Mesendoderm (in vitro differentiated cells): ENCODE results near the gene INPP5B. TPM values are rescaled to one million over a fixed set of nuclear protein-coding genes. Genes with fewer than 3 reads are reported as not detected.

Experiments used
- DNase-seq: peaks from one replicate; pipeline ENCODE4 v3.0.0; 2013
- H2AK5ac ChIP-seq: 2 replicates; pipeline ENCODE4 v1.6.1; 2013; ENCODE audit warnings: low read length, inconsistent platforms
- H2BK120ac ChIP-seq: 2 replicates; pipeline ENCODE4 v1.6.1; 2013; ENCODE audit warnings: low read depth, mild to moderate bottlenecking, low read length, moderate library complexity, mixed read lengths
- H2BK15ac ChIP-seq: replicated peaks from 2 replicates; pipeline ENCODE4 v1.6.1; 2013; ENCODE audit warnings: low read depth, mild to moderate bottlenecking, moderate library complexity
- H2BK5ac ChIP-seq: 2 replicates; pipeline ENCODE4 v1.6.1; 2013; ENCODE audit warnings: low read length, inconsistent platforms
- H3K18ac ChIP-seq: 2 replicates; pipeline ENCODE4 v1.6.1; 2013; ENCODE audit warnings: mild to moderate bottlenecking, low read length, mixed read lengths
- H3K23ac ChIP-seq: one replicate; pipeline ENCODE4 v1.6.1; 2013; ENCODE audit warnings: low read length
- H3K27ac ChIP-seq: 2 replicates; pipeline ENCODE4 v1.5.1; 2013; ENCODE audit warnings: low read depth, mild to moderate bottlenecking, inconsistent platforms, low read length, moderate library complexity
- H3K27me3 ChIP-seq: 2 replicates; pipeline ENCODE4 v1.6.1; 2013; ENCODE audit warnings: low read length, control low read depth, mild to moderate bottlenecking, inconsistent platforms; ENCODE audit not compliant: insufficient read depth, poor library complexity
- H3K36me3 ChIP-seq: 2 replicates; pipeline ENCODE4 v1.6.1; 2013; ENCODE audit warnings: low read length, inconsistent platforms; ENCODE audit not compliant: control insufficient read depth, insufficient read depth
- H3K4ac ChIP-seq: one replicate; pipeline ENCODE4 v1.6.1; 2013; ENCODE audit warnings: low read depth, mild to moderate bottlenecking, low read length, moderate library complexity
- H3K4me1 ChIP-seq: 2 replicates; pipeline ENCODE4 v1.6.1; 2013; ENCODE audit warnings: low read depth, low read length, inconsistent platforms; ENCODE audit not compliant: control insufficient read depth
- H3K4me2 ChIP-seq: 2 replicates; pipeline ENCODE4 v1.6.1; 2013; ENCODE audit warnings: low read length
- H3K4me3 ChIP-seq: 2 replicates; pipeline ENCODE4 v1.5.1; 2013; ENCODE audit warnings: mild to moderate bottlenecking, low read length
- H3K56ac ChIP-seq: one replicate; pipeline ENCODE4 v1.6.1; 2013; ENCODE audit warnings: low read length
- H3K79me1 ChIP-seq: 2 replicates; pipeline ENCODE4 v1.6.1; 2013; ENCODE audit warnings: low read length, inconsistent platforms
- H3K79me2 ChIP-seq: 2 replicates; pipeline ENCODE4 v1.6.1; 2013; ENCODE audit warnings: mild to moderate bottlenecking, low read length; ENCODE audit not compliant: control insufficient read depth, insufficient read depth
- H3K9ac ChIP-seq: 2 replicates; pipeline ENCODE4 v1.6.1; 2013; ENCODE audit warnings: low read length, inconsistent platforms
- H4K5ac ChIP-seq: one replicate; pipeline ENCODE4 v1.6.1; 2013; ENCODE audit warnings: low read length
- H4K8ac ChIP-seq: one replicate; pipeline ENCODE4 v1.6.1; 2013; ENCODE audit warnings: low read depth, mild to moderate bottlenecking, control low read depth, low read length, moderate library complexity
- WGBS: extraction: QIAGEN DNeasy Blood & Tissue Kit; methylation state at CpG from one replicate; pipeline ENCODE4 v1.1.7; 2013; ENCODE audit warnings: low lambda C conversion rate, missing lambda C conversion rate; ENCODE audit not compliant: insufficient coverage; ENCODE audit errors: extremely low coverage; 5-methylcytosine and 5-hydroxymethylcytosine counted together
- polyA plus RNA-seq, 2 experiments: library from polyadenylated mRNA; stranded (reverse); fragments of 200-250 nt; gene quantifications; one replicate each; pipeline ENCODE4 v1.2.3, GENCODE V29; 2013

Gene INPP5B
- 9.8 TPM for polyA plus RNA-seq (2013, experiment 1 of 2)
- polyA plus RNA-seq (2013, experiment 2 of 2): 9.4 TPM

DNA sequence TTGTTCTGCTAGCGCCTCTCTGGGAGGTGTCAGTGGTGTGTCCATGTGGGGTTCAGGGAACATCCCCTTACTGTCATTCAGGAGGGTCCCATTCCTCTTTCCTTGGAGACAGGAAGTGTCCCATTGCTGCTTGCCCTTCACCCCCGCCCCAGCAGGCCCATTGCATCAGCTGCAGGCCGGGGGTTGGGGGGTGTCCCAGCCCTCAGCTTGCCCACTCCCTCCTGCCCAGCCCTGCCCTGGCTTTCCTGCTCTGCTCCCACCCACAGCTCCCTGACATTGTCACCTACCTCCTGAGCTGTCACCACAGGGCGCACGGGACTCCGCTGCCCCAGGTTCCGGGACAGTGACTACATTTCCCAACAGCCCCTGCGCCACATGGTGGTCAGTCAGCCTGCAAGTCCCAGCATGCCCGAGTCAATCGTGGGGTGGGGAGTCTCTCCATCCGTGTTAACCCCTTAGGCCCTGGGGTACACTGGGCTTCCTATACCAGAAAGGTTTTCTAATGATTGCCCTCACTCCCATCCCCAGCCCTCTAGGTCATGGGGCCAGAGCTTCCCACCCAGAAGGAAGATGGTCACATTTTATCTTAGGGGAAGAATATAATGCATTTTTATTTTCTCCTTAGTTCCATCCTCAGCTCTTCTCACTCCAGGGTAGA, at the start of gene INPP5B:
INPP5B (minus strand) TSS at position 351 of the 658 bp plus-strand sequence. CDS start 745 bp downstream, outside the sequence.
- no peak within 1 kb of the TSS for H3K23ac ChIP-seq
- no peak within 1 kb of the TSS for H3K4ac ChIP-seq
- no peaks in the 10 kb centered on the region for H3K79me1 ChIP-seq
- no peaks in the 10 kb centered on the region for H3K4me1 ChIP-seq
- no peak within 1 kb of the TSS for H4K8ac ChIP-seq
- H3K79me2 ChIP-seq: no peaks in the 10 kb centered on the region
- no peak within 1 kb of the TSS for H4K5ac ChIP-seq
- no peak within 1 kb of the TSS for H2BK15ac ChIP-seq
- no peak within 1 kb of the TSS for H2BK120ac ChIP-seq
- peak within 1 kb of the TSS; percentile 90 for H3K4me2 ChIP-seq
- H3K18ac ChIP-seq: peak within 1 kb of the TSS; percentile 1
- H2BK5ac ChIP-seq: peak within 1 kb of the TSS; percentile 26
- H3K56ac ChIP-seq: peak within 1 kb of the TSS; percentile 93
- H3K9ac ChIP-seq: peak within 1 kb of the TSS; percentile 83
- WGBS: no CpG with 5 or more reads among the region's 11 CpGs
- H3K27me3 ChIP-seq: no peaks in the 10 kb centered on the region
- H3K4me3 ChIP-seq: peak within 1 kb of the TSS; percentile 54
- H3K27ac ChIP-seq: no peak within 1 kb of the TSS
- DNase-seq: peak; percentile 95
- H2AK5ac ChIP-seq: no peak within 1 kb of the TSS
- no peaks in the 10 kb centered on the region for H3K36me3 ChIP-seq

DNA sequence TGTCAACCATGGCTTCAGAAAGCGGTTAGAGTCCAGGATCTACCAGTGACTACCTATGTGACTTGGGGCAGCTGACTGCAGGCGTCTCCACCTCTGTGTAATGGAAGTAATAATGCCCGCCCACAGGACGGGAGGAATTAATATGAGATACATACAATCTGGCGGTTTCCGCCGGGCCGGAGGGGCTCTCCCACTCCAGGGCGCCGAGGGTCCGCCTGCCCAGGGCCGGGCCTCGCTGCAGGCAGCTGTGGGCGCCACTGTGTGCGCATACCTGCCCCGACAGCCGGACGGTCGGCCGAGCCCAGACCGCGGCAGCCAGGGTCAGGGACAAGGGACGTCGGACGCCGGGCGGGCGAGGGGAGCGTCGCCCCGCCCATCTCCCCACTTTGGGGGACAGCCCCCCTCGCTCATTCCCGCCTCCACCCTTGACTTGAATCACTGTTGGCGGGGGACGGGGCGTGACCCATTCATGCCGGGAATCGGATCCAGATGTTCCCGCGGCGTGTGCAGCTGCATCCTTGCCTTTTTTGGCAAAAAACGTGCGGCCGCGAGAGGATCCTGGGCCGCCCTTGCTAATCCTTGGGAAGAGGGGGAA, 49.0 kb upstream of the INPP5B start:
- H3K23ac ChIP-seq: no peak overlapping the region
- H4K8ac ChIP-seq: no peak overlapping the region
- H3K4me2 ChIP-seq: peak overlapping the region; percentile 17
- peaks cover 27% of the 10 kb centered on the region for H3K4me1 ChIP-seq
- no peaks in the 10 kb centered on the region for H3K27me3 ChIP-seq
- no peak overlapping the region for H2AK5ac ChIP-seq
- H4K5ac ChIP-seq: no peak overlapping the region
- H3K9ac ChIP-seq: peak overlapping the region; percentile 87
- peak overlapping the region; percentile 90 for H3K56ac ChIP-seq
- H3K4ac ChIP-seq: peak overlapping the region; percentile 85
- H2BK120ac ChIP-seq: no peak overlapping the region
- peaks cover 7% of the 10 kb centered on the region for H3K79me2 ChIP-seq
- H3K36me3 ChIP-seq: peaks cover 11% of the 10 kb centered on the region
- peak overlapping the region; percentile 62 for H3K18ac ChIP-seq
- no peak overlapping the region for H3K4me3 ChIP-seq
- peak overlapping the region; percentile 66 for H3K27ac ChIP-seq
- peak overlapping the region; percentile 56 for H2BK5ac ChIP-seq
- no CpG with 5 or more reads among the region's 46 CpGs for WGBS
- peaks cover 7% of the 10 kb centered on the region for H3K79me1 ChIP-seq
- DNase-seq: peak; percentile 94
- H2BK15ac ChIP-seq: no peak overlapping the region

- Histone ChIP-seq H3K9ac (peak overlapping the region; percentile 87), H3K79me1 (peaks cover 7% of the 10 kb centered on the region), H3K56ac (peak overlapping the region; percentile 90), H4K5ac (no peak overlapping the region), H3K4me2 (no peak overlapping the region), H4K8ac (no peak overlapping the region), H3K27ac (no peak overlapping the region), H3K36me3 (peaks cover 11% of the 10 kb centered on the region), H2BK15ac (no peak overlapping the region), H2BK5ac (peak overlapping the region; percentile 17), H3K4me1 (peaks cover 20% of the 10 kb centered on the region), H3K23ac (peak overlapping the region; percentile 75), H3K79me2 (peaks cover 7% of the 10 kb centered on the region), H3K18ac (no peak overlapping the region), H3K4me3 (no peak overlapping the region), H2BK120ac (no peak overlapping the region), H2AK5ac (peak overlapping the region; percentile 57), H3K27me3 (no peaks in the 10 kb centered on the region), H3K4ac (peak overlapping the region; percentile 29)
- no CpG with 5 or more reads among the region's 11 CpGs for WGBS
- DNase-seq: peak; percentile 24
These were observed 48.2 kb upstream of the INPP5B start for GRCh38 chr1:37994886-37995566.

DNA sequence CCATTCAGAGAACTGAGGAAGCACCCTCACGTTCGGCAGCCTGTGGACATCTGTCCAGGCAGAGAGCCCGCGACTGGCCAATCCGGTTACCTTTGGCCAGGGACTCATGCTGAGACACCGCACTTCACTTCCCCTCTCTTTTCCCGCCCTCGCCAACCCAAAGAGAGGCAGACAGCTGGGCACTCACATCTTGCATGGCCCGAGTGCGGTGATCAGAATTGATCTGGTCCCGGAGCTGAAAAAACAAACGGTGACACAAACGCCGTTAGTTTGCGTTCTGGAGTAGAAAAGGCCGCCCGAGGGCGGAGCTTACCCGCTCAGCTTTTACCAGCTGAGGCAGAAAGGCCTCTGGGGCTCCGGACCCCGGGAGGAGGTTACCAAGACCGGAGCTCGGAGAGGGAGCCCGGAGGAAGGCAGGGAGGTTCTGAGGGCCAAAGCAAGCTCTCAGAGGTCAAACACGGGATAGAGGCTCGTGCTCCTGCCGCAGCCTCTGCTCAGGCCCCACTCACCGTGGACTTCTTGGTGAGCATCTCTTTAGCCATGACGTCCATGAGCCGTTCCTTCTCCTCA, 42.6 kb upstream of the INPP5B start:
- Histone ChIP-seq H3K4me2 (peak overlapping the region; percentile 87), H4K5ac (no peak overlapping the region), H3K4me1 (no peaks in the 10 kb centered on the region), H4K8ac (peak overlapping the region; percentile 69), H3K79me1 (peaks cover 8% of the 10 kb centered on the region), H3K56ac (peak overlapping the region; percentile 94), H2AK5ac (no peak overlapping the region), H3K18ac (peak overlapping the region; percentile 29), H3K4ac (peak overlapping the region; percentile 77), H3K79me2 (peaks cover 13% of the 10 kb centered on the region), H3K9ac (peak overlapping the region; percentile 96), H2BK5ac (no peak overlapping the region), H3K36me3 (peaks cover 7% of the 10 kb centered on the region), H2BK15ac (no peak overlapping the region), H3K4me3 (peak overlapping the region; percentile 94), H3K27ac (peak overlapping the region; percentile 49), H3K27me3 (no peaks in the 10 kb centered on the region), H2BK120ac (no peak overlapping the region), H3K23ac (peak overlapping the region; percentile 3)
- WGBS: no CpG with 5 or more reads among the region's 30 CpGs
- DNase-seq: peak; percentile 55

DNA sequence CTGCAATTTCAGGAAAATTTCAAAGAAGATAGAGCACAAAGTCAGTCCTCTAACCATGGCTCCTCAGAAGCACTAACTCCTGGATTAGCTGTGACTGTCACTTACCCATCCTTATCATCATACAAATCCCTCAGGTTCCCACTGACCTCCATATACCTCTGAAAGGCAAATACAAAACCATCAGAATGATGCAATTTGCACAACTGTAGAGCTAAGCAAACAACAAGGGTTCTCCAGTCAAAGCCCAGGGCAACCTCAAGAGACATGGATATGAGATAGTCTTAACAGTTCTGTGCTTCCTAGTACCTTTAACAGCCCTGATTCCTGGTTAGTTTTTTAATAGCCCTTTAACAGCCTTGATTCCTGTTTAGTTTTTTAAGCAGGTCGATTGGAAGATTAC, 40.8 kb upstream of the INPP5B start:
- Histone ChIP-seq H3K36me3 (peaks cover 13% of the 10 kb centered on the region), H3K4me2 (no peak overlapping the region), H3K4me1 (no peaks in the 10 kb centered on the region), H3K18ac (no peak overlapping the region), H4K5ac (no peak overlapping the region), H2BK5ac (no peak overlapping the region), H4K8ac (no peak overlapping the region), H3K9ac (no peak overlapping the region), H2AK5ac (no peak overlapping the region), H3K27ac (no peak overlapping the region), H2BK120ac (no peak overlapping the region), H3K4me3 (no peak overlapping the region), H3K79me1 (peaks cover 8% of the 10 kb centered on the region), H3K79me2 (peaks cover 13% of the 10 kb centered on the region), H3K23ac (no peak overlapping the region), H3K27me3 (no peaks in the 10 kb centered on the region), H3K4ac (no peak overlapping the region), H3K56ac (no peak overlapping the region), H2BK15ac (no peak overlapping the region)
- no CpG with 5 or more reads among the region's 1 CpG for WGBS
- DNase-seq: no peak
